WTC11 (cell line): ENCODE data around the gene SMKR1.

Experiments used
- ZNF232 ChIP-seq: sonication (generic); formaldehyde crosslinking; IDR thresholded peaks from 2 replicates; pipeline ENCODE4 v1.8.0; 2022; ENCODE audit warnings: mild to moderate bottlenecking, missing genetic modification reagents
- TF ChIP-seq, protein P1 (sequence below): sonication (generic); formaldehyde crosslinking; IDR thresholded peaks from 2 replicates; pipeline ENCODE4 v1.8.1; 2022; ENCODE audit warnings: low read depth, missing genetic modification reagents, borderline replicate concordance
- TF ChIP-seq, protein P2 (sequence below): fragments of 200-600 bp; IDR thresholded peaks from 2 replicates; pipeline ENCODE4 v1.8.0; 2022; ENCODE audit warnings: antibody characterized with exemption
- TF ChIP-seq, protein P3 (sequence below): sonication (generic); formaldehyde crosslinking; IDR thresholded peaks from 2 replicates; pipeline ENCODE4 v1.8.1; 2023; ENCODE audit warnings: mild to moderate bottlenecking, moderate library complexity, missing genetic modification reagents
- TF ChIP-seq, protein P4 (sequence below): sonication (generic); formaldehyde crosslinking; conservative IDR thresholded peaks from 2 replicates; pipeline ENCODE4 v1.8.1; 2022; ENCODE audit warnings: mild to moderate bottlenecking, missing genetic modification reagents

DNA sequence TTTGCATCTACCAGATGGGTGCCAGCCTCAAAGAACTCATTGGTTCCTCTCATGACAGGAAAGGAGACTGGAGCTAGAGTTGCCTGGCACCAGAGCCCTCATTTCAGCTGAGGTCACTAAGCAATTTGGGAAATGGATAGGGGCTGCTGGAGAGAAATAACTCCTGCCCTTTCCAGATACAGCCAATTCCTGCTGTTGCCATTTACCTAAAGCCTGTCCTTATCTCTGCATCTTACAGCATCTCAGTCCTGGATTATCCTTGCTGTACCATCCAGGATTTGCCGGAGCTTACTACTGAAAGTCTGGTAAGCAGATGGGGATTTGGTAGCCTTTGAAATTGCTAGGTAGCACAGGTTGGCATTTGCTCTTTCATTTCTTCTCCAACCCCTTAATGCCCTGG, 31.9 kb upstream of the SMKR1 start:
- TF ChIP-seq, protein P1, sequence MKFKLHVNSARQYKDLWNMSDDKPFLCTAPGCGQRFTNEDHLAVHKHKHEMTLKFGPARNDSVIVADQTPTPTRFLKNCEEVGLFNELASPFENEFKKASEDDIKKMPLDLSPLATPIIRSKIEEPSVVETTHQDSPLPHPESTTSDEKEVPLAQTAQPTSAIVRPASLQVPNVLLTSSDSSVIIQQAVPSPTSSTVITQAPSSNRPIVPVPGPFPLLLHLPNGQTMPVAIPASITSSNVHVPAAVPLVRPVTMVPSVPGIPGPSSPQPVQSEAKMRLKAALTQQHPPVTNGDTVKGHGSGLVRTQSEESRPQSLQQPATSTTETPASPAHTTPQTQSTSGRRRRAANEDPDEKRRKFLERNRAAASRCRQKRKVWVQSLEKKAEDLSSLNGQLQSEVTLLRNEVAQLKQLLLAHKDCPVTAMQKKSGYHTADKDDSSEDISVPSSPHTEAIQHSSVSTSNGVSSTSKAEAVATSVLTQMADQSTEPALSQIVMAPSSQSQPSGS, result no peak
- TF ChIP-seq, protein P2, sequence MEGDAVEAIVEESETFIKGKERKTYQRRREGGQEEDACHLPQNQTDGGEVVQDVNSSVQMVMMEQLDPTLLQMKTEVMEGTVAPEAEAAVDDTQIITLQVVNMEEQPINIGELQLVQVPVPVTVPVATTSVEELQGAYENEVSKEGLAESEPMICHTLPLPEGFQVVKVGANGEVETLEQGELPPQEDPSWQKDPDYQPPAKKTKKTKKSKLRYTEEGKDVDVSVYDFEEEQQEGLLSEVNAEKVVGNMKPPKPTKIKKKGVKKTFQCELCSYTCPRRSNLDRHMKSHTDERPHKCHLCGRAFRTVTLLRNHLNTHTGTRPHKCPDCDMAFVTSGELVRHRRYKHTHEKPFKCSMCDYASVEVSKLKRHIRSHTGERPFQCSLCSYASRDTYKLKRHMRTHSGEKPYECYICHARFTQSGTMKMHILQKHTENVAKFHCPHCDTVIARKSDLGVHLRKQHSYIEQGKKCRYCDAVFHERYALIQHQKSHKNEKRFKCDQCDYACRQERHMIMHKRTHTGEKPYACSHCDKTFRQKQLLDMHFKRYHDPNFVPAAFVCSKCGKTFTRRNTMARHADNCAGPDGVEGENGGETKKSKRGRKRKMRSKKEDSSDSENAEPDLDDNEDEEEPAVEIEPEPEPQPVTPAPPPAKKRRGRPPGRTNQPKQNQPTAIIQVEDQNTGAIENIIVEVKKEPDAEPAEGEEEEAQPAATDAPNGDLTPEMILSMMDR, result no peak
- TF ChIP-seq, protein P3, sequence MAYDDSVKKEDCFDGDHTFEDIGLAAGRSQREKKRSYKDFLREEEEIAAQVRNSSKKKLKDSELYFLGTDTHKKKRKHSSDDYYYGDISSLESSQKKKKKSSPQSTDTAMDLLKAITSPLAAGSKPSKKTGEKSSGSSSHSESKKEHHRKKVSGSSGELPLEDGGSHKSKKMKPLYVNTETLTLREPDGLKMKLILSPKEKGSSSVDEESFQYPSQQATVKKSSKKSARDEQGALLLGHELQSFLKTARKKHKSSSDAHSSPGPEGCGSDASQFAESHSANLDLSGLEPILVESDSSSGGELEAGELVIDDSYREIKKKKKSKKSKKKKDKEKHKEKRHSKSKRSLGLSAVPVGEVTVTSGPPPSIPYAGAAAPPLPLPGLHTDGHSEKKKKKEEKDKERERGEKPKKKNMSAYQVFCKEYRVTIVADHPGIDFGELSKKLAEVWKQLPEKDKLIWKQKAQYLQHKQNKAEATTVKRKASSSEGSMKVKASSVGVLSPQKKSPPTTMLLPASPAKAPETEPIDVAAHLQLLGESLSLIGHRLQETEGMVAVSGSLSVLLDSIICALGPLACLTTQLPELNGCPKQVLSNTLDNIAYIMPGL, result no peak
- TF ChIP-seq ZNF232 (CRISPR knock-in tag), result no peak
- TF ChIP-seq, protein P4, sequence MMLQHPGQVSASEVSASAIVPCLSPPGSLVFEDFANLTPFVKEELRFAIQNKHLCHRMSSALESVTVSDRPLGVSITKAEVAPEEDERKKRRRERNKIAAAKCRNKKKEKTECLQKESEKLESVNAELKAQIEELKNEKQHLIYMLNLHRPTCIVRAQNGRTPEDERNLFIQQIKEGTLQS (CRISPR knock-in tag), result no peak
